ENCODE data around the gene LAMB4.

Gene LAMB4

GRCh38 chr7:108142180-108142579, 12.0 kb upstream of the LAMB4 start:
- no peak for DNase-seq (ENCODE audit: low read depth in 2 of 2)

DNA sequence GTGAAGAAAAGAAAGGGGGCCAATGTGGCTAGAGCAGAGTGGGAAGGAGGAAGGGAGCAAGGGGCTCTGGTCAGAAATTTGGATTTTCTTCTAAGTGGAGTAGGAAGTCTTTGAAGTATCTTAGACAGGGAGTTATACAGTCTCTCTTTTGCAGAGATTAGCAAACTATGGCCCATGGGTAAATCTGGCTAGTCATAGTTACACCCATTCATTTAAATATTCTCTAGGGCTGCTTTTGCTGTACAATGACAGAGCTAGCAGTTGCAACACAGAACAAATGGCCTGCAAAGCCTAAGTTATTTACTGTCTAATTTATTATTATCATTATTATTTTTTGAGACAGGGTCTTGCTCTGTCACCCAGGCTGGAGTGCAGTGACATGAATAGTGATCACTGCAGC, 10.5 kb upstream of the LAMB4 start:
- DNase-seq (ENCODE audit: low read depth in 2 of 2) = no peak

DNA sequence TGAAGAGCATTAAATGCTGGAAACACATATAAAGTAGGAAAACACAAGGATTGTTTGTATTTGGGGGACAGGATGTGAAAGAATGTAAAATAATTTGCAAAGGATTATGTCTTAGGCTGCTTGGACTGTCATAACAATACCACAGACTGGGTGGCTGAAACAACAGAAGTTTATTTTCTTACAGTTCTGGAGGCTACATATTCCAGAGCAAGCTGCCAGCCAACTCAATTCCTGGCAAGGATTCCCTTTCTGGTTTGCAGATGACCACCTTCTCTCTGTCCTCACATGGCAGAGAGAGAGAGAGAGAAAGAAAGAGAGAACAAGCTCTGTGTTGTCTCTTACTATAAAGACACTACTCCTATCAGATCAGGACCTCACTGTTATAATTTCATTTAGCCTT, 8.8 kb upstream of the LAMB4 start:
- no peak for DNase-seq (ENCODE audit: low read depth in 2 of 2)

GRCh38 chr7:108137993-108138392, 7.8 kb upstream of the LAMB4 start:
- no peak for DNase-seq (ENCODE audit: low read depth in 2 of 2)

DNA sequence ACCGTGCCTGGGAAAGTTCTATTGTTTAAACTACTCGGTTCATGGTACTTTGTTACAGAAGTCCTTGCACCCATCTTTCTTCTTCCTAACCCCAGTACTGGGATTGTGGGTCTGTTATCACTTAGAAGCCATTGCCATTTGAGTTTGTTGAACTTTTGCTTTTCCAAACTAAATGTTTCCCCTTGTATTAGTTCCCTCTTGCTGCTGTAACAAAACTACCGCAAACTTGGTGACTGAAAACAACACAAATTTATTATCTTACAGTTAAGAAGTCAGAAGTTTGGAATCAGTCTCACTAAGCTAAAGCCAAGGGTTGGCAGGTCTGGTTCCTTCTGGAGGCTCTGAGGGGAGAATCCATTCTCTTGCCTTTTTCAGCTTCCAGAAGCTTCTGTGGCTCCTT, 6.9 kb upstream of the LAMB4 start:
- no peak for DNase-seq (ENCODE audit: low read depth in 2 of 2)

- DNase-seq (ENCODE audit: low read depth in 2 of 2) = no peak
Measured at GRCh38 chr7:108136191-108136688, 6.1 kb upstream of the LAMB4 start.

DNA sequence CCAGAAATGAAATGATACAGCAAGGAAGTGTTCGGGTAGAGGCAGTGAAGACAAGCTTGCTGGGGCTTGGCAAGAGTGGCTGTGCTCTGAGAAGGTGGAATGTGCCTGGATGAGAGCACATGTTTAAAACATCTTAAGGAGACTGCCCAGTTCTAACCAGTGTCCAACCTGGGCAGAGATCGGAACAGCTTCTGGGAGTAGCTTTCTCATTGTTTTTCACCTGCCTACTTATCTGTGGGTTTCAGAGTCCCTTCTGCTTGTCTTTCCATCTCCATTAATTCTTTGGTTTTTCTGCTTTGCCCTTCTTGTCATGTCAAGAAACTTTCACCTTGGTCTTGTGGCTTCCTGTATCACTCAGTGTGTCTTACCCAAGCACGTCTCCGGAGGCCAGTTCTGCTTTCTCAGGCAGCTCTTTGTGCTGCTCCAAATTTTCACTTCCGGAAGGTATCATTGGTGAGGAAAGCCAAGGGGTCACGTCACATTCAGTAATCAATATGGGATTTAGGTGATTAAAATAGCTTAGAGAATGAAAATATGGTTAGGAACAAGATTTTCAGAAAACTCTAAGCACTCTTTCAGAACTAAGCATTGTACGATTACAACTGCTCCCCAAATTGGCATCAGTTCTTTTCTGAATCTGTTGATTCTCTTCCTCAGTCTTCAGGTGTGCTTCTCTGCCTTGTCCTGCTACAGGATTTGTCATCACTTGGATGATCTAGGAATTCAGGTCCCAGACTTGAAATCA, 5.5 kb upstream of the LAMB4 start:
- DNase-seq (ENCODE audit: low read depth in 2 of 2) = no peak

- no peak for DNase-seq (ENCODE audit: low read depth in 2 of 2)
Measured at GRCh38 chr7:108134486-108134885, 4.3 kb upstream of the LAMB4 start.

DNA sequence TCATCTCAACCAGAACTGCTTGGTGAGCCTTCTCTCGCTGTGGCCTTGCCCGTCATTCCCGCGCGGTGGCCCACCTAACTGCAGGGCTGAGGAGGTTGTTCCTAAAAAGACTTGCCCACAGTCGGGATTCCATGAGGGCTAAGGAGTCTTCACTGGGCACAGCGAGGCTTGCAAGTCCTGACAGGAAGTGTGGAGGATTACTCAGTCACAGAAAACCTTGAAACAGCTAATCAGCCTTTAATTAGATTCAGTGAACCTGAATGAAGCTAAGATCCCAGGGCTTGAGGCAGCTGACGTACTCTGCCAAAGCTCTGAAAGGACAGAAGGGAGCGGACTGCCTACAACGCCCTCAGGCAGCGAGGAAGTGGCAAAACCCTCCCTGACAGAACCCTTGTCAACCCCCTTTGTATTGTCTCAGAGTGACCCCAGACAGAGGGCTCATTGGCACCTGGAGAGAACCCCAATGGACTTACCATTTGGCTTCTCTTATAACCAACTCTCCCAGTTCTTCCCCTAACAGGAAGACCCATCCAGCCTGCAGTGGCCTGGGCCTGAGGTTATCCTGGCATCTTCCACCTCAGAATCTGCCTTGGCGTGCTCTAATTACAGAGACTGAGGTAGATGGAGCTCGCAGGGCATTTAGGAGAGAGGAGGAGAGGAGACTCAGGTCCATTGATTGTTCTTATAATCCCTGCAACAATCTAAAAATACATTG, 2.5 kb upstream of the LAMB4 start:
- no peak for DNase-seq (ENCODE audit: low read depth in 2 of 2)

- DNase-seq (ENCODE audit: low read depth in 2 of 2) = no peak
Measured at GRCh38 chr7:108129018-108129965, 869 bp downstream of the LAMB4 start.

GRCh38 chr7:108128514-108128913, 1.6 kb downstream of the LAMB4 start:
- DNase-seq (ENCODE audit: low read depth in 2 of 2) = no peak

DNA sequence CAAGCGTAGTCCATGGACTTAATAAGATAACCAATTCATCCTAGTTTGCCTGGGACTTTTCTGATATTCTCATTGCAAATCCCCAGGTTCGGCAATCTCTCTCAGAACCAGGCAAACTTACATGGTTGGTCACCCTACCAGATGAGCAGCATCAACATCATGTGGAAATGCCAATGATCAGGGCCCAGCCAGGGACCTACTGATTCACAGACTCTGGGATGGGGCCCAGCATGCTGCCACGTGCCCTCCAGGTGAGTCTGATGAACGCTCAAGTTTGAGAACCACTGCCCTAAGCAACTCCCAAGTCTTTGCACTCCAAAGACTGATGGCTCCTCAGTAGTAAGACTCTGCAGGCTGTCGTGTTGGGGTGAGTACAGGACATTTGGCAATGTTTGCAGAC, 2.7 kb downstream of the LAMB4 start:
- DNase-seq (ENCODE audit: low read depth in 2 of 2) = no peak

- DNase-seq (ENCODE audit: low read depth in 2 of 2) = no peak
Measured at GRCh38 chr7:108124820-108125219, 5.3 kb downstream of the LAMB4 start.

GRCh38 chr7:108122181-108122580, 8.0 kb downstream of the LAMB4 start:
- DNase-seq (ENCODE audit: low read depth in 2 of 2) = no peak

DNA sequence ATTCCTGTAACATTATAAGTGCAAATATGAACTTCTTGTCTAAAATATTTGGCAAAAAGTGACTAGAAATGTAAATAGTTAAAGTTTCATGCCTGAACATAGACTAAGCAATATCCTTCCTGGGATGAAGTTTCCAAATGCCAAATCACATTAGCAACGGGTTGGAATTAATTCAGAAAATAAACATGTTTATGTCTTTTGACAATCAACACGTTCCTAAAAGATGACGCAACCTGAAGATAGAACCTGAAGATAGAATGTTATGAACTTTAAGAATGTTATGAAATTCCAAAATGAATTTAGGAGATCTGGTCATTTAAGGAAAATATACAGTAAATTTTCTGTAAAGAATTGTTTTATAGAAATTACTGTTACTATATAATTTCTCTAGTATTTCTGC, 9.2 kb downstream of the LAMB4 start:
- no peak for DNase-seq (ENCODE audit: low read depth in 2 of 2)

DNA sequence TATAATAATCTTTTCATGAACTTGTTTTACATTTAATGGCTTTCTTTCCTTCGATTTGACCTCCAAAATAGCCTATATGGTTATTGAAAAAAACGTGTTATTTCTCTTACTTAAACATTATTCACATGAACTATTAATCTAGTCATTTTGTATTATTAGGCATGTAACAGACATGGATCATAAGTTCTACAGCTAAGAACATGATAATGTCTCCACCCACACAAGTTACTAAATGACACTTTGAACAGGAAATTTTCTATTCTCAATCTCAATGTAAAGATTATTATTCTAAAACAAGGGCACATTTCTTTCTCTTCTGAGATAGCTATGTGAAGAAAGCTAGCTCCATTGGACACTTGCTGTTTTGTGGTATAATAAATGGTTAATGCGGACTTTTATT, 10.0 kb downstream of the LAMB4 start:
- no peak for DNase-seq (ENCODE audit: low read depth in 2 of 2)

- no peak for DNase-seq (ENCODE audit: low read depth in 2 of 2)
Measured at GRCh38 chr7:108118959-108119358, 11.2 kb downstream of the LAMB4 start.

DNA sequence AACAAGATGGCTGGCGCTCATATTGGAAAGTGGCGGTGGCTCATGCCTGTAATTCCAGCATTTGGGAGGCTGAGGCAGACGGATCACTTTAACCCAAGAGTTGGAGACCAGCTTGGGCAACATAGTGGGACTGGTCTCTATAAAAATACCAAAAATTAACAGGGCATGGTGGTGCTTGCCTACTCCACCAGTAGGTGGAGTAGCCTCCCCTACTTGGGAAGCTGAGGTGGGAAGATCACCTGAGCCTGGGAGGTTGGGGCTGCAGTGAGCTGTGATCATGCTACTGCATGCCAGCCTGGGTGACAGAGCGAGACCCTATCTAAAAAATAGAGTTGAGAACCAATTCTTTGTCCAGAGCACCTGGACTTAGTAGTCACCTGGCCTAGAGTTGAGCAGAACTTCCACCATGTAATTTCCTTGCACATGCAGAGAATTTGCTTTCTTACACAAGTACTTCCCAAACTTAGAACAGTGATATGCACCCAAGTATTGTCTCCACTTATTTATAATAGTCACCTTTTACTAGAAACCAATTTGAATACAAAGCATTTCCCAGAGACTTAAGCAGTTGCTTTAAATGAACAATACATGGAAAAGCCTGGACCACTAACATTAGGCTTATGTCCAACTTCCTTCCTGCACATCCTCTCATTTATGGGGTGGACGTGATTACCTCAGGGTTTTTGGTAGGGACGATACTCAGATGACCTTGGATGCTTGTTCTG, 15.9 kb downstream of the LAMB4 start:
- DNase-seq (ENCODE audit: low read depth in 2 of 2) = no peak

DNA sequence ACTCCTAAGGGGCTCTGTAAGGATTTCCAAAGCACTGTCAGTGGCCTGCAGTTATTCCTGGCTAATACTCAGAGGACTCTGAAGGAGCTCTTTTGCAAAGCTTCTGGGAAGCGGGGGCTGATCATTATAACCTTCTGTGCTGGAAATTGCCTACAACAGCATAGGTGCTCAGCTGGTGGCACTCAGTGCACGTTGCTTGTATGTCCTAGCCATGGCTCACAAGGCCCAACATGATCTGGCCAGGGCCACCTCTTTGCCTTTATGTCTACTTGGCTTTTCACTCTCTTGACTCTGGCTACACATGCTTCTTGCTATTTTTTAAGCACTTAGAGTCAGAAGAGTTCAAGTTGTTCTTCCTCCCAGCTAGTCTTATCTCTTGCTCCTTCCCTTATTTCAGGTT, 17.5 kb downstream of the LAMB4 start:
- no peak for DNase-seq (ENCODE audit: low read depth in 2 of 2)

DNA sequence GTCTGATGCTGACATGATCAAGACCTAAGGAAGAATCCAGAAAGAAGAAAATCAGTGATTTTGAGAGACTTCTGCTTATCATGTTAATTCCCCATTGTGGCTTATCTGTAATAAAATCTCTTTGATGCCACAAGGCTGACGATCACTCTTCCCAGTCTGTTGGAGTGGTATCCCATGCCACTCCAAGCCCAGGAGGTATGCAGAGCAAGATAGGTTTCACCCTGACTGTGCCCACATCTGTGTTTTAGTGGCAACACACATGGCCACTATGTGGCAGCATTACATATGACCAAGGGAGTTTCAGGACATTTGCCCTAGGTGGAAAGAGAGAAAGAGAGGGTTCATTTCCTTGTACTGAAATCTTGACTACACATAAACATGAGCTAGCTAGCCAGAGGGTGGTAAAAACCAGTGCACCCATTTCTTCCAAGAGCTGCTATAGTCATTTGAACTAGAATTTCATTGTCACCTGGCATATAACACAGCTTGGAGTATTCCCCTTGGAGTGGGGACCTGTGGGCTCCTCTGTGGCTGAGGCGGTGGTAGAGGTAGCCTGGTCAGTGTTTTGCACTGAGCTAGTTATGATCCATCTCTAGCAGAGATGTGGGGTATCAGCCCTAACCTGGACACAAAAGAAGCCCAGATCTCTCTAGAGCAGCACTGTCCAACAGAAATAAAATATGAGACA, 20.8 kb downstream of the LAMB4 start:
- no peak for DNase-seq (ENCODE audit: low read depth in 2 of 2)

DNA sequence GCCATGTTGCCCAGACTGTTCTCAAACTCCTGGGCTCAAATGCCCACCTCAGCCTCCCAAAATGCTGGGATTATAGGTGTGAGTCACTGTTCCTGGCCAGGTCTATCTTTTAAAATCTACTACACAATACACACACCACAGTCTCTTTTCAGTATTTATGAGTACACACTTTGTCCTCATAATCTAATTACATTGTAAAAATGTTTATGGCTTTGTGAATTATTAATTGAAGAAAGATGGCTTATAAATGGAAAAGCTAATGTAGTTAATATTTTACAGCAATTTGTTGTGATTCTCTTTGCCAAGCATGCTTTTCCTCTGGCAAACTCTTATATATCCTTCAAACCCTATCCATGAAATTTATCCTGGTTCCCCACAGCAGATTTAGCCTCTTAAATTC, 22.0 kb downstream of the LAMB4 start:
- DNase-seq (ENCODE audit: low read depth in 2 of 2) = no peak

Measured in activated CD8-positive, alpha-beta memory T cell treated with anti-CD3 and anti-CD28 coated beads for 4 hours (primary cell).